ENCODE data around the gene MT1HL1.

Gene MT1HL1

DNA sequence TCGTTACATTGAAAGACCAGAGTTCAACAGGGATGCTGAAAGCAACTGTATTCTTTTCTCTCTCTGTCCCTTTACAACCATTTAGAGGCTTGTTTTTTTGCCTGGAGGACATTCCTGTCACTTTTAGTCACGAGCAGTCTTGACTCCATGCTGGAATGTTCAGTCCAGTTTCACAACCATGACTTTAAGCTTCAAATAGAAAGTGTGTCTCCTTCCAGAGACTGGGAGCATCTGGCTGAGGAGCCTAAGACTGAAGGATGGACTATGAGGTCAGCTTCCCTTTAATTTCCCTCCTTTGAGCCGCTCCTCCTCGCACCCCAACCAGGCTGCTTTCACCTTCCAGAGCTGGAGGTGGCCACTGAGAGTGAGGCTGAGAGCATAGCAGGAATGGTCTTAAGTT lies 27.2 kb upstream of the MT1HL1 start:
- Histone ChIP-seq H3K9ac (ENCODE audit: low read length) (no peak overlapping the region), H3K23ac (ENCODE audit: low read length in 2 of 2) (no peak overlapping the region), H3K4me1 (ENCODE audit: control insufficient read depth, insufficient read depth, low read depth, low read length) (no peaks in the 10 kb centered on the region), H2BK15ac (ENCODE audit: low read depth, poor library complexity, severe bottlenecking) (no peak overlapping the region), H2BK120ac (ENCODE audit: low read depth, low read length) (no peak overlapping the region), H3K36me3 (ENCODE audit: control insufficient read depth in 1 of 2, insufficient read depth in 2 of 2, low read depth in 1 of 2, low read length in 2 of 2) (no peaks in the 10 kb centered on the region), H3K14ac (ENCODE audit: low read length in 2 of 2) (no peak overlapping the region), H2AK5ac (ENCODE audit: low read length, severe bottlenecking) (no peak overlapping the region), H3K18ac (ENCODE audit: low read depth in 1 of 2, low read length in 2 of 2) (no peak overlapping the region), H2BK5ac (ENCODE audit: low read depth, low read length, poor library complexity, severe bottlenecking) (no peak overlapping the region), H2BK12ac (ENCODE audit: low read length in 2 of 2) (no peak overlapping the region), H2AFZ (ENCODE audit: low read depth, low read length) (no peak overlapping the region), H4K91ac (ENCODE audit: low read length) (no peak overlapping the region), H3K4ac (ENCODE audit: low read depth in 1 of 2, low read length in 2 of 2) (no peak overlapping the region), H4K8ac (ENCODE audit: low read length) (no peak overlapping the region), H3K9me3 (ENCODE audit: control insufficient read depth, low read length) (no peaks in the 10 kb centered on the region), H3K4me3 (ENCODE audit: insufficient read depth in 1 of 2, low read depth in 1 of 2, low read length in 2 of 2) (no peak overlapping the region), H3K4me2 (ENCODE audit: low read length, poor library complexity, severe bottlenecking) (no peak overlapping the region), H3K27ac (ENCODE audit: low read length, poor library complexity, severe bottlenecking) (no peak overlapping the region), H3K27me3 (ENCODE audit: control insufficient read depth in 1 of 2, insufficient read depth in 1 of 2, low read length in 2 of 2) (no peaks in the 10 kb centered on the region), H3K79me1 (replicated peaks; ENCODE audit: low read length, poor library complexity, severe bottlenecking) (no peaks in the 10 kb centered on the region)
- DNase-seq: no peak
- WGBS: 85% methylated on average over 2 of the region's 4 CpGs

DNA sequence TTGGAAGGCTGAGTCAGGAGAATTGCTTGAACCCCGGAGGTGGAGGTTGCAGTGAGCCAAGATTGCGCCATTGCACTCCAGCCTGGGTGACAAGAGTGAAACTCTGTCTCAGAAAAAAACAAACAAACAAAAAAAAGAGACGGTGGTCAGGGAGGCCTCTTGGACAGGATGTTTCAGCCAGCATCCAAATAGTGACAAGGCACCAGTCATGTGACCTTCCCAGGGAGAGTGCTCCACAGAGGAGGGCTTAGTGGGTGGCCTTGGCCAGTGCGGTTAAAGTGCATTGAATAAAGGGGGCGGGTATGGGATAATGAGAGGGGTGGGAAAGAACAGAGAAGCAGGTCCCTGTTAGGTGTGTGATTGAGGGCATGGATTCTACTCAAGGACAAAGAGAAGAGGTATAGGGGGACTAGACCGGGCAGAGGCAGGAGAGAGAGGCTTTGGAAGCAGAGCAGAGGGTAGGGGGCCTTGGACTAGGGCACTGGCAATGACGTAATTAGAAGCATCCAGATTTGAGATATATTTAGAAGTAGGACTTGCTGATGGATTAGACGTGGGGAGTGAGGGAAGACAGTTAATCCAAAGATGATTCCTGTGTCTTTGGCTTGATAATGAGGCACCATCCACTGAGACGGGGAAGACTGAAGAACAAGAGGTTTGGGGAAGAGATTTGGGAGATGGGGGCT lies 25.8 kb upstream of the MT1HL1 start:
- Histone ChIP-seq H2BK12ac (ENCODE audit: low read length in 2 of 2) (no peak overlapping the region), H4K91ac (ENCODE audit: low read length) (no peak overlapping the region), H3K23ac (ENCODE audit: low read length in 2 of 2) (no peak overlapping the region), H3K27ac (ENCODE audit: low read length, poor library complexity, severe bottlenecking) (no peak overlapping the region), H3K4ac (ENCODE audit: low read depth in 1 of 2, low read length in 2 of 2) (no peak overlapping the region), H3K36me3 (ENCODE audit: control insufficient read depth in 1 of 2, insufficient read depth in 2 of 2, low read depth in 1 of 2, low read length in 2 of 2) (no peaks in the 10 kb centered on the region), H4K8ac (ENCODE audit: low read length) (no peak overlapping the region), H3K14ac (ENCODE audit: low read length in 2 of 2) (no peak overlapping the region), H2AK5ac (ENCODE audit: low read length, severe bottlenecking) (no peak overlapping the region), H3K18ac (ENCODE audit: low read depth in 1 of 2, low read length in 2 of 2) (no peak overlapping the region), H3K4me3 (ENCODE audit: insufficient read depth in 1 of 2, low read depth in 1 of 2, low read length in 2 of 2) (no peak overlapping the region), H3K9me3 (ENCODE audit: control insufficient read depth, low read length) (no peaks in the 10 kb centered on the region), H3K4me1 (ENCODE audit: control insufficient read depth, insufficient read depth, low read depth, low read length) (no peaks in the 10 kb centered on the region), H2BK15ac (ENCODE audit: low read depth, poor library complexity, severe bottlenecking) (no peak overlapping the region), H2BK120ac (ENCODE audit: low read depth, low read length) (no peak overlapping the region), H3K4me2 (ENCODE audit: low read length, poor library complexity, severe bottlenecking) (no peak overlapping the region), H3K9ac (ENCODE audit: low read length) (no peak overlapping the region), H3K27me3 (ENCODE audit: control insufficient read depth in 1 of 2, insufficient read depth in 1 of 2, low read length in 2 of 2) (no peaks in the 10 kb centered on the region), H2AFZ (ENCODE audit: low read depth, low read length) (no peak overlapping the region), H3K79me1 (replicated peaks; ENCODE audit: low read length, poor library complexity, severe bottlenecking) (no peaks in the 10 kb centered on the region), H2BK5ac (ENCODE audit: low read depth, low read length, poor library complexity, severe bottlenecking) (no peak overlapping the region)
- WGBS: 76% methylated on average over 9 of the region's 9 CpGs
- no peak for DNase-seq

DNA sequence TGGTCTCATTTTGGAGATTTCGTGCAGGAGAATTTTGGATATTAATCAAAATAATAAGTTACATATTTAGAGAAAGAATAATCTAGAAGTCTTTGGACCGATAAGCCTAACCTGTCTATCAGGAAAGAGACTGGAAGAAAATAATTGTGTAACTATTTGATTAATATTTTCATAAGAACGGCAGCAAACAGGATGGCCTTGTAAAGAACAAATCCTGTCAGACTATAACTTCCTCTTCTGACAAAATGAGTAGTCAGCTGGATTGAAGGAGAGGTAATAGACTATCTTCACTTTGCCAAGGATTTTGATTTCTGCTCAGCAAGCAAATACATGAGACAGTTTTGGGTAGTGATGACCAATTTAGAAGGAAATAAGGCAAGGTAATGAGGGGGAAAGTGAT lies 25.0 kb upstream of the MT1HL1 start:
- no peak overlapping the region for H3K4ac ChIP-seq (ENCODE audit: low read depth in 1 of 2, low read length in 2 of 2)
- no peaks in the 10 kb centered on the region for H3K27me3 ChIP-seq (ENCODE audit: control insufficient read depth in 1 of 2, insufficient read depth in 1 of 2, low read length in 2 of 2)
- H3K4me1 ChIP-seq (ENCODE audit: control insufficient read depth, insufficient read depth, low read depth, low read length): no peaks in the 10 kb centered on the region
- H4K91ac ChIP-seq (ENCODE audit: low read length): no peak overlapping the region
- no peak overlapping the region for H2AFZ ChIP-seq (ENCODE audit: low read depth, low read length)
- H2BK12ac ChIP-seq (ENCODE audit: low read length in 2 of 2): no peak overlapping the region
- H3K36me3 ChIP-seq (ENCODE audit: control insufficient read depth in 1 of 2, insufficient read depth in 2 of 2, low read depth in 1 of 2, low read length in 2 of 2): no peaks in the 10 kb centered on the region
- no peak overlapping the region for H3K4me2 ChIP-seq (ENCODE audit: low read length, poor library complexity, severe bottlenecking)
- H3K79me1 ChIP-seq (replicated peaks; ENCODE audit: low read length, poor library complexity, severe bottlenecking): no peaks in the 10 kb centered on the region
- no peak overlapping the region for H3K14ac ChIP-seq (ENCODE audit: low read length in 2 of 2)
- H3K18ac ChIP-seq (ENCODE audit: low read depth in 1 of 2, low read length in 2 of 2): no peak overlapping the region
- no peak overlapping the region for H4K8ac ChIP-seq (ENCODE audit: low read length)
- no peak overlapping the region for H2AK5ac ChIP-seq (ENCODE audit: low read length, severe bottlenecking)
- no CpG with 5 or more reads among the region's 3 CpGs for WGBS
- H3K9ac ChIP-seq (ENCODE audit: low read length): no peak overlapping the region
- H3K4me3 ChIP-seq (ENCODE audit: insufficient read depth in 1 of 2, low read depth in 1 of 2, low read length in 2 of 2): no peak overlapping the region
- H3K9me3 ChIP-seq (ENCODE audit: control insufficient read depth, low read length): no peaks in the 10 kb centered on the region
- no peak overlapping the region for H2BK5ac ChIP-seq (ENCODE audit: low read depth, low read length, poor library complexity, severe bottlenecking)
- no peak overlapping the region for H2BK120ac ChIP-seq (ENCODE audit: low read depth, low read length)
- no peak overlapping the region for H2BK15ac ChIP-seq (ENCODE audit: low read depth, poor library complexity, severe bottlenecking)
- no peak overlapping the region for H3K27ac ChIP-seq (ENCODE audit: low read length, poor library complexity, severe bottlenecking)
- no peak overlapping the region for H3K23ac ChIP-seq (ENCODE audit: low read length in 2 of 2)
- no peak for DNase-seq

DNA sequence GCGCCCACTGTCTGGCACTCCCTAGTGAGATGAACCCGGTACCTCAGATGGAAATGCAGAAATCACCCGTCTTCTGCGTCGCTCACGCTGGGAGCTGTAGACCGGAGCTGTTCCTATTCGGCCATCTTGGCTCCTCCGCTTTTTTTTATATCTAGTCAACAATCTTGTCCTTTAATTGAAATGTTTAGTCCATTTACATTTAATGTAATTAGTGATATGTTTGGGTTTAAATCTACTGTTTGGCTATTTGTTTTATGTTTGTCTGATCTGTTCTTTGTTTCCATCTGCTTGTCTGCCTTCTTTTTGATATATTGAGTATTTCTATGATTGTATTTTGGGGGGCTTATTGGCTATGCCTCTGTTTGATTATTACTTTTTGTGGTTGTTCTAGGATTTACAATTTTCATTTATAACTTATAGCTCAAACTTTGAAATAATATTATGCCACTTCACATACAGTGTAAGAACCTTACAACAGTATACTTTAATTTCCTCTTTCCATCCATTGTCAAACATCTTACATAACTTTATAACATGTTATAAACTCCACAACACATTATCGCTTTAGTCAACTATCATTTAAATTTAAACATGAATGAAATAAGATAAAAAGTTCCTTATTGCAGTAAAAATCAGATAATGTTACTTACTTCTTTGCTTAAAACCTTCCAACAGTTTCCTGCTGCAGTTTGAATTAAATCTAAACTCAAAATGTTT lies 21.3 kb upstream of the MT1HL1 start:
- H3K9me3 ChIP-seq (ENCODE audit: control insufficient read depth, low read length): no peaks in the 10 kb centered on the region
- no peak overlapping the region for H4K8ac ChIP-seq (ENCODE audit: low read length)
- H2BK12ac ChIP-seq (ENCODE audit: low read length in 2 of 2): no peak overlapping the region
- no peaks in the 10 kb centered on the region for H3K27me3 ChIP-seq (ENCODE audit: control insufficient read depth in 1 of 2, insufficient read depth in 1 of 2, low read length in 2 of 2)
- H2AK5ac ChIP-seq (ENCODE audit: low read length, severe bottlenecking): no peak overlapping the region
- H3K14ac ChIP-seq (ENCODE audit: low read length in 2 of 2): no peak overlapping the region
- no CpG with 5 or more reads among the region's 10 CpGs for WGBS
- no peak overlapping the region for H2BK15ac ChIP-seq (ENCODE audit: low read depth, poor library complexity, severe bottlenecking)
- no peak overlapping the region for H3K23ac ChIP-seq (ENCODE audit: low read length in 2 of 2)
- H3K36me3 ChIP-seq (ENCODE audit: control insufficient read depth in 1 of 2, insufficient read depth in 2 of 2, low read depth in 1 of 2, low read length in 2 of 2): no peaks in the 10 kb centered on the region
- no peak overlapping the region for H3K27ac ChIP-seq (ENCODE audit: low read length, poor library complexity, severe bottlenecking)
- H3K18ac ChIP-seq (ENCODE audit: low read depth in 1 of 2, low read length in 2 of 2): no peak overlapping the region
- H2AFZ ChIP-seq (ENCODE audit: low read depth, low read length): no peak overlapping the region
- H3K4me3 ChIP-seq (ENCODE audit: insufficient read depth in 1 of 2, low read depth in 1 of 2, low read length in 2 of 2): no peak overlapping the region
- H3K4me2 ChIP-seq (ENCODE audit: low read length, poor library complexity, severe bottlenecking): no peak overlapping the region
- no peak overlapping the region for H2BK120ac ChIP-seq (ENCODE audit: low read depth, low read length)
- no peak overlapping the region for H4K91ac ChIP-seq (ENCODE audit: low read length)
- H3K4ac ChIP-seq (ENCODE audit: low read depth in 1 of 2, low read length in 2 of 2): no peak overlapping the region
- H2BK5ac ChIP-seq (ENCODE audit: low read depth, low read length, poor library complexity, severe bottlenecking): no peak overlapping the region
- DNase-seq: no peak
- H3K4me1 ChIP-seq (ENCODE audit: control insufficient read depth, insufficient read depth, low read depth, low read length): no peaks in the 10 kb centered on the region
- no peaks in the 10 kb centered on the region for H3K79me1 ChIP-seq (replicated peaks; ENCODE audit: low read length, poor library complexity, severe bottlenecking)
- no peak overlapping the region for H3K9ac ChIP-seq (ENCODE audit: low read length)

All from mesenchymal stem cell (in vitro differentiated cells and primary cell).